ENCODE measurements around the gene KRTAP1-4.
"Not testable (repeated sequence)": the region's sequence is repeated elsewhere in the genome, so short reads cannot be mapped to it uniquely, and the experiment has no call there.

- not testable (repeated sequence) for TF ChIP-seq CTCF (IDR thresholded peaks at IDR 0.05; ENCODE audit: low read depth, low read length, poor library complexity, severe bottlenecking); EZH2phosphoT487 (IDR thresholded peaks at IDR 0.05; ENCODE audit: borderline replicate concordance, low read length)
These were observed 29.5 kb upstream of the KRTAP1-4 start for GRCh38 chr17:41059276-41060051.
